RKO (cell line): ENCODE results near the gene RBKS.

Experiments
- DNase-seq: peaks from one replicate; pipeline ENCODE4 v3.0.0-alpha.2; 2016; ENCODE audit warnings: low spot score

Gene RBKS

DNA sequence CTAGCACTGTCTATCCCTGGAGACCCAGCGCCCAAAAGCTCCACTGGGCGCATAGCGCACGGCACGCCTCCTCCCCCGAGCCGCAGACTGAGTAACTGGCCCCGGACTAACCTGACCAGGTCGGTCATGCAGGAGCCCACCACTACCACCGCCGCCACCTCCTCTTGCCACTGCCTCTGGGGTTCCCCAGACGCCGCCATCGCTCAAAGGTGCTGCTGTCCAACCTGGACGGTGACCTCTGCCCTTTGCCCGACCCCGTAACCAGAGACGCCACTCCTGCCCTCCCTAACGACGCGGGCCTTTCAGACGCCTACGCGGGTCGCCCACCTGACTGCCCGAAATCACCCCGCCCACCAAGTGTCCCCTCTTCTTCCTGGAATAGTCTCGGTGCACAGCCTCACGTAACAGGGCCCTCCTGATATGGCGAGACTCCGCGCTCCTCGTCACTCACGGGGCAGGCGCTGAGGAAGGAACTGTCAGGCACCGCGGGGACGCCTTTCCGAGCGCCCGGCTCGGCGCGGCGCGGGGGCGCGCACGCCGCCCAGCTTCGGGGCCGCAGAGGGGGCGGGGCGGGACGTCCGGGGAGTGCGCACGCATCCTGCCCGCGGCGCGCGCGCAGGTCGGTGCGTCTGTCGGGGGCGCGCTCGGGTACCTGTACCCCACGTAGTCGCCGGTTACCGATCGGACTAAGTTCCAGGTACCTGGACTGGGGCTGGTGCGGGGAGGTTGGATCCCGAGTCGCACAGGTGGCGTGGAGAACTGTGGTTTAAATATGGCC is at the start of gene RBKS, which contains the start of gene BABAM2:
Gene RBKS, minus strand, starts transcription at position 242 of the 778 bp plus-strand sequence. Its CDS starts 42 bp downstream, at position 200.
Gene BABAM2, plus strand, starts transcription at position 584 of the 778 bp plus-strand sequence. CDS start 3,828 bp downstream, outside the sequence.
- peak; percentile 83 for DNase-seq

DNA sequence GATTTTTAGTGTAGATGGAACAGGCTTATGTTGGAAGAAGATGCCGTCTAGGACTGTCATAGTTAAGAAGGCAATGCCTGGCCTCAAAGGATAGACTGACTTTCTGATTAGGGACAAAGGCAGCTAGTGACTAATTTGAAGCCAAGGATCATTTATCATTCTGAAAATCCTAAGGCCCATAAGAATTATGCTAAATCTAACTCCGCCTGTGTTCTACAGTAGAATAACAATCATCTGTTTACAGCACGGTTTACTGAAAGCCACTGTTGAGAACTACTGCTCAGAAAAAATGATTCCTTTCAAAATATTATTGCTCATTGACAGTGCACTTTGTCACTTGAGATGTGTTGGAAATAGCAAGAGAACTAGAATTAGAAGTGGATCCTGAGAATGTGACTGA is 44.8 kb upstream of the RBKS start:
- DNase-seq: no peak

DNA sequence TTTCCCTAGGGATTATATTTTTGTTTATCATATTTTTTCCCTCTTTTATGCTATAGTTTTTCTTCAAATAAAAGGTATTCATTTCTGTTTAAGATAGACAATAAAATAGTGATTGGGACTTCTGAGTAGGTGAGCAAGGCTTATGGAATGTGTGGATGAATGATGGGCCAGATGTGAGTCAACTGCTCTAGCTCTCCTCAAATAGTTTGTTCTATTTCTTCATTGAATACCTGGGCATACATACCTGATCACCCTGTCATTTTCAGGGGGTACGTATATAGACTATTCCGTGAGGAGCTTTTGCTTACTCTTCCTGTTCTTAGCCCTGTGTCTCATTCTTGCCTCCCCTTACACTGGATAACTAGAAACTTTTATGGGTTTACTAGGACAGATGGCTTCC is 42.2 kb upstream of the RBKS start:
- DNase-seq: peak; percentile 14

DNA sequence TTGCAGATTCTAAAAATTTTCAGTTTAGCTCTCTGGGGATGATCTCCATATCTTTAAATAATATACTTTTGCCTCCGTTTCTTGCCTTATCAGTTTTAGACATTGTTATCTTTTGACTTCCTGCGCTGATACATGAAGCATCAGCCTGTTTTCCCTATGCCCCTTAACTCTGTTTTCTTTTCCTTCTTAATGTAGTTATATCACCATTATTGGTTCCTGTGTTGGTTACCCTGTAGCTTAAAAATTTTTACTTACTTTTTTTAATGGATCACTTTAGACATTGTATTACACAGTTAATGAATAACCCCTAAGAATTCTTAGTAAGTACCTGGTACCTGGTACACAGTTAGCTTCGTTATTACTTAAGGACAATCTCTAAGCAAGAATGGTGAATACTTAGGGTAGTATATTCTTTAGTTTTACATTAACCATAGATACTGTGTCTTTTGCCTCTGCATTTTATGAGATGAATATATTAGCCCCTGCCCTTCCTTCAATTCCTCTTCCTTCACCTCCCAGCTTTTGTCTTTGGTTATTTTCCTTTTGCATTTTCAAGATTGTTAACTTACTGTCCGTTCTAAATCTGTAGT is 41.3 kb upstream of the RBKS start:
- DNase-seq: no peak

DNA sequence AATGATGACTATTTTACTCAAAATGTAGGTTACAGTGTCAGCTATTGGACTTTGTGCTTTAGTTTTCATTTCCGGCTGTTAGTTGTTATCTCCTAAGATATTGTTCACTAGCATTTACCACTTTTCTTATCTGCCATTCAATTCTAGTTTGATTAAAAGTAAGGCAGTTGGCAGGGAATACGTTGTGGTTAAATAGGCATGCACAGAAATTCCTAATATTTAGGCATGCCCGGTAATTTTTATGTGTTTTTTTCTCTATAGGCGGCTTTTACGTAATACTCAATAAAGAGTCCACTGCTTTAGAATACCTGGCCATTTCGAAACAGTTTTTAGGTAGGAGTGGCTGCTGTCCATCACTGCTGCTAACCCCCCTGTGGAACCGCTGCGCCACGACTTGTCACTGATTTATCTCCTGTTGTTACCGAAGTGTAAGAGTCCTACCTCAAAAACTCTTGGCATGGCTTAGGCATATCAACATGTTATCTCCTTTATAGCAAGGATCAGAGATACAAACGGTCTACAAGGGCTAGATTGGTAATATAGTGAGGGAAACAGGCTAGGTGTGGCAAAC is 39.8 kb upstream of the RBKS start:
- no peak for DNase-seq

DNA sequence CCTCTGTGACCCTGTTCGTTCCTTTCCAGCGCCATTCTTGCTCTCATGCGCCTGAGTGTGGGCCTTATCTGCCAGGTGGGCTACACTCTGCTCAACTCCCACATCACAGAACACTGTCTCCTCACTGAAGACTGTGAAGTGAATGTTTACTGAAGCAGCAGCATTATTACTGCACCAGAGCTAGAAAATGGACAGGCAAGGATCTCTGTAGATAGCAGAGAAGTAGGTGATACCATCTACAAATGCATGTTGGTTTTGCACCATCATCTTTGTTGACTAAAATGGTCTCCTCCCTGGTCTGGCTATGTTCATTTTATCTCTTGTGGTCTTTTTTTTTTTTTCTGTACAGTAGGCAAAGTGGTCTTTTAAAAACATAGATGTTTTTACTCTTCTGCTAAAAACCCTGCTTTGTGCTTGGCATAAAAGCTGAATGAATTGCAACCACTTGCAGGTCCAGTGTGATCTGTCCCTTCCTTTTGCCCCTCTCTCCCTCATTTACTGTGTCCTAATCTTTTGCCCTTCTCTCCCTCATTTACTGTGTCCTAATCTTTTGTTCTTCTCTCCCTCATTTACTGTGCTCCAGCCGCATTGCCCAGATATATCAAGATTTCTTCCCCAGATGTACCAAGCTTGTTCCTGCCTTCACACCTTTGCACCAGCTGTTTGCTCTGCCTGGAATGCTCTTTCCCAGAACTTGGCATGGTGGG is 35.7 kb upstream of the RBKS start:
- DNase-seq: no peak

DNA sequence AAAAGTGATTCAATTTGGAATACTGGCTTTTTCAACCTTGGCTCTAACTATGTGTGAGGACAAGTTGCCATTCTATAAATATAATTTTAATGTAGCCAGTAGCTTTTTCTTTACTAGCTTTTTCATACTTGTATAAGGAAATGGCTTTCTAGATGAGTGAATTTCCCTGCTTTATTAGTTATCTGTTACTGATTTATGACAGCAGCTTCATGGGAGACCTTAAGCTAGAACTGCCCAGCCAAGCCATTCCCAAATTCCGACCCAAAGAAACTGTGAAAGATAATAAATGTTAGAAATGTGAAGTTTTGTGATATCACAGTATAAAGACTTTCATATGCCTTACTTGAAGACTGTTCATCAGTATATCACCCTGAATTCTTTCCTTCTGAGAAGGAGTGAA is 32.7 kb upstream of the RBKS start:
- no peak for DNase-seq

DNA sequence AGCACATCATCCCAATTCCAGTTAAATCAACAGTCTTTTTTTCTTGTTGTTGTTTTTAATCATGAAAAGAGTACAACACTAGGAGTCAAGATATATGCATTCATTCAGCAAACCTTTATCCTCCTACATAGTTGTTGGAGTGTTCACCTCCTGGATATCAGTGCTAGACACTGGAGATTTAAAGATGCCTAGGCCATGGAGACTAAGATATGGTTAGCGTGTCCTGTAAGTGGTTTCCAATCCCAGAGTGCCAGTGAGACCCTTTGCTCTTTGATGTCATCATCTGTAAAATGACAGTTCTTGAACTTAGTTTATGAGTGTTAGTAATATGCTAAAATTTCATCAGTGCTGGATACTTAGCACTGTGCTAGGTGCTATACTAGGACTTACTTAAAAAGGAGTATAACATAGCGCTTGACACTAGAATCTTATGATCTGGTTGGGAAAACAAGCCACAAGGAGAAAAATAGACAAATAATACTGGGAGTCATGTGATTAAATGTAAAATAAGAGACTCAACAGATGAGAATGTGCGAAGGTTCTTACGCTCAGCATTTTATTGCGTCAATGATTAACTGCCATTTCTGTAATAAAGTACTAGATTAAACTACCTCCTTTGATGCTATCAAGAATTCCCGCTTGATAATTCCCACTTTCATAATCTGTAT is 31.8 kb upstream of the RBKS start:
- DNase-seq: no peak

DNA sequence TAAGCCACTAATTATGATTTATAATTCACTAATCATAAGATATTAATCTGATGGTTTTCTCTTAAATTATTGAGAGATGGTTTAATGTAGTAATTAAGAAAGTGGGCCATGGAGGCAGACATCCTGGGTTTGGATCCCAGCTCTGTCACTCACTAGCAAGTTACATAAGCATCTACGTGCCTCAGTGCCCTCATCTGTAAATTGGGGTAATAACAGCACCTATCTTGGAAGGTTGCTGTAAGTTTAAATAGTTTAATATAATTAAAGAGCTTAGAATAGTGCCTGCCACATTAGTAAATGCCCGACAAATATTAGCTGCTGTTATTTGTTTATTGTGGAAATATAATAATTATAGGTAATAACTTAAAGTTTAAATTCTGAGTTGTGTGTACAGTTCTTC is 31.2 kb upstream of the RBKS start:
- DNase-seq: no peak

DNA sequence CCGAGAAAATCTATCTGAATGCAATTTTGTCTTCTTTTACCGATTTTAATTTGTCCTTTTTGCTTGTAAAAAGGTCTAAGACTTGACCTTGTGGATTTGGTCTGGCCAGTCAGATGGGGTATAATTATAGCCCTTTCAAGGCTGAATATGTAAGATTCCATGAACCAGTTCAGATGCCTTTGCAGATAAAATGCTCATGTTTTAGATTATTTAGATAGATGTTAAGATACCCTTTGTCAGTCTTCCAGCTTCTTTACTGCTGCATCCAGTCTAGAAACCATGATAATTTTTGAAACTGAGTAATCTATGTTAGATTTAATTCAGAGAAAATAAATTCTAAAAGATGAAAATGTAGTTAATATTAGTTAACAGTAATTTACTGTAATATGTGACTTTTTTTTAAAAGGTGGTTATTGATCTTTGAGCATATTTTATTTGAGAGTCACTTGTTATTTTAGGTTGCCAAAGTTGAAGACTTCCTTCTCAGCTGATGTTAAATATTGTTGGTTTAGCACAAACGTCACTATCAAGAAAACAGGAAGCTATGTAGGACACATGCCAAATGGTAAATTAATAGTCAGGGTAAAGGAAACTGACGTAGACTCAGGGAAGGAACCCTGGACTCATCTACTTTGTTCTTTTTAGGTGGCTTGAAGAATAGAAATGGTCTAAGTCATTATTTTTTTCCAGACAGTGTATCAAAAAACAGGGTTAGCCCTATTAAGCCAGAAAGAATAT is 30.1 kb upstream of the RBKS start:
- no peak for DNase-seq

DNA sequence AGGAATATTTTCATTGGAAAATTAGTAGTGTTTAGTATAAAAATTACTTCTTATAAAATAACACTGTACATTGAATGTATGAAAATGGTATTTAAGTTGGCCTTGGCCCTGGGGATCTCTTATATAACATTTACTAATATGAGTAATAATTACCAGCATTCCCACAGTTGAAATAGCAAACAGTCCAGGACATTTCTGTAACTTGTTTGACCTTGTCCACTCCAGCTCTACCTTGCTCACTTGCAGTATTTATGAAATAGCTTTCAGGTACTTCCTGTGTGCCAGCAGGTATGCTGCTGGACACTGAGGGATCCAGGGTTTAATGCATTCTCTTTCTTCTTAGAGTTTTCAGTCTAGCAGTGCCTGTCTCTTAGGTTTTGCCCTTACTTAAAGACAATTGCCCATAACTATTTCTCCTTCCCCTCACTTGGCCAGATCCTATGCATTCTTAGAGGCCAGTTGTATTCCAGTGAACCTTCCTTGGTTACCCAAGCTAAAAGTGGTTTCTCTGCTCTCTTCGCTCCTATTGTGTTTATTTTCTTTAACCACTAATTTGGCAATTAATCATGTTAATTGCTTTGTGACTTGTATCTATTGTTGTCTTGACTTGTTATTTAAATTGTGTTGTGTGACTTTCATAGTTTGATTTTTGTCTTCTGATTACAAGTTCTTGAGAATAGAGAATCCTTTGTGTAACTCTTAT is 26.3 kb upstream of the RBKS start:
- DNase-seq: no peak

DNA sequence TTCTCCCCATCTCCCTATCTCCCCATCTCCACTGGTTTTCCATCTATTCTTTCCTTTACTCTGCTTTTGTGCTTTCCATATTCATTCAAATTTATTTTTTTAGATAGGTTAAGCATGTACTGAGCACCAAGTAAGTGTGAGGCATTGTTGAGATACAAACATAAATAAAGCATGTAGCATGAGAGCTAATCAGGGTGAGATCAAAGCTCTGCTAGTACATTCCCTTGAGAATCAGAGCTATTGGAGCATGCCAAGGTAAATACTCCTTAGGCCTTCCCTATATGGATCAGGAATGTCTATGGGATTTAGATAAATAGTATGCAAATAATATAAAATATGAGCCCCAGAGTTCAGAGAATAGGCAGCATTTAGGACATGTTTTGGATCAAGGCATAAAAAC is 25.7 kb upstream of the RBKS start:
- no peak for DNase-seq

DNA sequence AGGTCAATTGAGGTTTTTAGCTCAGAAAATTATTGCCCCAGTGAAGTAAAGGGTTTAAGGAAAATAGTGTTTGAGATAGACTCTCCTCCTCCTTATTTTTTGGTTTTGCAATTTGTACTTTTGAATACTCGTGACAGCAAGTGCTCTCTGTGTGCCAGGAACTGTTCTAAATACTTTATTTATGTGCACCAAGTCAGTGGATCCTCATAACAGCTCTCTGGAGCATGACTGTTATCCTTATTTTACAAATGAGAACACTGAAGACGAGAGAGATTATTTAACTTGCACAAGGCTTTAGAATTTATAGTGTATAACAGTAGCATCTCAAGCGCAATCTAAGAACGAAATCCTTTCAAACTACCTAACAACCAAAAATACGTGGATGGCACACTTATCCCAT is 25.0 kb upstream of the RBKS start:
- no peak for DNase-seq

DNA sequence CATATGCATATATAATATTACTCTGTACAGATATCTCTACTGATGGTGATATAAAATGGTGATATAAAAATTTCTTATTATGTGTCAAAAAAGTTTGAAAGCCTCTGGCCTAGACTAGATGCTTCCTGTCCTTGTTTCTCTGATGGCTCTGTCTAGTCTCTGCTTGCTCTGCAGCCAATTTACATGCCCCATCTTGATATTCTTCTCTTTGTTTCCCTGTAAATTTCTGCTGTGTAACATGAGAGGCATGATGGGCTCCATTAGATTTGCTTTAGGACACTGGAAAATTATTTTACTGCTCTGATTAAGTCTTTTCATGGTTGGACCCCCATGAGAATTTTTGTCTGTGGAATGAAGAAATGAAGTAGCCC is 24.6 kb upstream of the RBKS start:
- no peak for DNase-seq

DNA sequence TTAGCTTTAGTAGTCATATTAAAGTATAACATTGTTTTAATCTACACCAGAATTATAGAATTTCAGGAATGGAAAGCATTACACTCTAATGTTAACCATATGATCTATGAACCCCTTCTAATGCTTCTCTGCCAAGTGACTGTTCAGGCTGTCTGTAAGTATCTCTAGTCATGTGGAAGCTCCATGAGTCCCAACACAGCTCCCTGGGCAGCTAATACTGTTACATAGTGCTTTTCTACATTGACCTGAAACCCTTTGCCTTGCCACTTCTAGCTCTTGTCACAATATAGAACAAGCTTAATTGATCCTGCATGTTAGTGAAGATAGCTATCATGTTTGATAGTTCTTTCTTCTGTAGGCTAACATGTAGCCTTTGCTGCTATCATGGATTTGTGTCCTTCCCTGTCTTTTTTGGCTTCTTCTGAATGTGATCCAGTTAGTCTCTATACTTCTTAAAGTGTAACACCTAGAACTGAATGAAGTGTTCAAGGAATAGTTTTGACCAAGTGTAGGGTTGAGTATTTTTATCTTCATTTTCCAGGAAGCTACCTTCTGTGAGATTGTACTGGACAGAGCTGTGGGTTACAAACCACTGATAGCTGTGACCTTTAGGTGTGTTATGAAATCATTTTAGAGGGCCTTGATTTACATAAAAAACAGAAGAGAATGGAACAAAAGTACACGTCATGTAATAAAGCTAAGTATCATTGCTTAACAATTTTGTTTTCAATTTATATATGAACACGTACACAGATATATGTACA is 24.0 kb upstream of the RBKS start:
- DNase-seq: no peak

DNA sequence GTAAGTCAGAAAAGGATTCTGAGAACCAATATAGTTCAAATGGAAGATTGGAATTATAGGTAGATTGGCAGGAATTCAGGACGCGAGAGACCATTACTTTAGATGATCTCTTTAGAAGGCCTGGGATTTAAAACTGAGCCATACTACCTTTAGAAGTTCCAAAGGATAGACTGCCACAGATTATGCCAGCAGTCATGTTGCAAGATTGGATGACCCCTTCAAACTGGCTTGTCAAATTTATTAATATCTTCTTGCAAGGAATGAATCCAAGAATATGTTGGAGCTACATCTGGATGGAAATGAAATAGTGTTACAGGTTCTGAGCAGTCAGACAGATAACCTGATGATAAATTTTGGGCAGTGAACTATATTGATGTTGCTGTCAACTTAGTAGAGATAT is 22.3 kb upstream of the RBKS start:
- no peak for DNase-seq

DNA sequence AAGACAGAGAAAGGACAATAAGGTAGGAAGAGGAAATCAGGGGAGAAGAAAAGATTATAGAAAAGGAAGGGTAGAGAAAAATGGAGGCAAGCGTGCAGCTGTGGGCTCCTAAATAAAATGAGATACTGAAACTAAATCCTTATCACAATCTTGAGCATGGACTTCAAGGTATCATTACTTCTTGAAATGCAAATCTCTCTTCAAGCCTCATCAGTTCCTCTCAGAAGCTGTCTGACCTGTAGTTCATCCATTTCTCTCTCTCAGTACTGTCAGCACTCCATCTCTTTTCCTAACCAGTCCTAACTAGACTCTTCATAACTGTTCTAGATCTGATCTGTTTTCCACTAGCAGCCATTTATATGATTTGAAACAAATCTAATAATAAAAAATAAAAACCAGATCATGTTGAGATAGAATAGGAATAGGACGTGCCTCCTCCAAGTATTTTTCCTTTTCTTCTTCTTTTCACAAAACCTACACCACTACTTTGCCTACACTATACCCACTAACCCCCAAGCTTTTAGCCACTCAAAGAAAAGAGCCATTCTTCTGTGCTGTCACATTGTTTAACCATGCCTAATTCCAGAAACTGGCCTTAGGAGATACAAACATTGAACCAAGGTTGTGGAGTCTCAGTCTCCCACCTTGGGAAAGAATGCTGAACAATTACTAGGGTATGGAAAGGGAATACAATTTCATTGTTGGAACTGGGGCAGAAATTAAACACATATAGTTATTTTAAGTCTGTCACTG is 21.4 kb upstream of the RBKS start:
- DNase-seq: no peak

DNA sequence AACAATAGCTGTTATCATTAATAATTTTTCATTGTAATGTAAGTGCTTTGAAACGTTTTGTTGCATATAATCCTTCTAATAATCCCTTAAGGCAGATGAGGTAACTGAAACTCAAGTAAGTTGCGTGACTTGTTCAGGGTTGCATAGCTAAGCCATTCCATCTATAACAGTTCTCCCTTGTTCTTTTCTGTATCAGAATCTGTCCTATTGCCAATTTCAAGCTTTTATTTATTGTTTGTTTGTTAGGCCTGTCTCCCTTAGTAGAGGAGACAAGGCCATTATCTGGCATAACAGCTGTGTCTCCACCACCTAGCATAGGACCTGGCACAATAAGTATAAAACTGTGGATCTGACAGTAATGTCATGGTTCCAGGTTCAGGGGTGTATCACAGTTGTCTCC is 19.7 kb upstream of the RBKS start:
- no peak for DNase-seq

DNA sequence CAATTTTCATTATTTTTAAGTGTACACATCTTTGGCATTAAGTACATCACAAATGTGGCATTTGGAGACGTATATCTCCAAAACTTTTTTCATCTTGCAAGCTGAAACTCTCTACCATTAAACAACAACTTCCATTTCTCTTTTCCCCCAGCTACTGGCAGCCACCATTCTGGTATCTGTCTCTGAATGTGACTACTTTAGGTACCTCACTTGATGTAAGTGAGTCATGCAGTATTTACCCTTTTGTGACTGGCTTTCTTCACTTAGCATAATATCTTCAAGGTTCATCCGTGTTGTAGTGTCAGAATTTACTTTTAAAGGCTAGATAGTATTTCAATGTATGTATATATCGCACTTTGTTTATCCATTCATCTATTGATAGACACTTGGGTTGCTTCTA is 17.4 kb upstream of the RBKS start:
- no peak for DNase-seq

DNA sequence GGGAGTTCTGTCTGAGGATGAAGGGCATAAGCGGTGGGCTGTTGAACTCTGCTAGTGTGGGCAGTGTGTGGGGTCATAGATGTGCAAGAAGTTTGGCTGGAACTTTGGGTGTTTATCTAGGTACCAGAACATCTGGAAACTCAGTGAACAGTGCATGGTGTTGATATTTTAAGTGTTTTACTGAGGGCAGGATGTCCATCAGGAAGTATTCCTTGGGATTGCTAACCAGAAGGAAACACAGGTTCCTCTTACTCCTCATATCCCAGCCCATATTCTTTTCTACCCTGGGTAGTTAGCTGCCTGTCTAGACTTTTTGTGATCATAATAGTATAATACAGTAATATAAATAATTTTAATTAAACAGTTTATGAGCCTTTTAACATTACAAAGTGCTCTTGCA is 15.9 kb upstream of the RBKS start:
- DNase-seq: no peak
